AG04449 (cell line): Measurements from ENCODE around the gene UBXN7.
"Not testable (repeated sequence)": the region's sequence is repeated elsewhere in the genome, so short reads cannot be mapped to it uniquely, and the experiment has no call there.

Experiments
- CTCF ChIA-PET: fragments of 350-600 bp; formaldehyde crosslinking; extraction: SDS; loops from one replicate; lab custom pipeline; 2021; ENCODE audit warnings: antibody characterized with exemption; lab: Yijun Ruan, JAX
- POLR2A ChIA-PET: fragments of 400-600, 350-600 bp; formaldehyde crosslinking; extraction: SDS; loops from one replicate; lab custom pipeline; 2020; ENCODE audit warnings: antibody characterized with exemption, inconsistent platforms; lab: Yijun Ruan, JAX
- DNase-seq: peaks from one replicate; pipeline ENCODE4 v3.0.0-alpha.2; 2010; ENCODE audit warnings: low read depth, low spot score
- H3K4me3 ChIP-seq: 2 replicates; pipeline ENCODE4 v1.5.1; 2011; ENCODE audit warnings: low read depth, mild to moderate bottlenecking, control low read depth, low read length
- TF ChIP-seq, protein P1 (sequence below): IDR thresholded peaks from one replicate; pipeline ENCODE4 v1.5.1; 2011; ENCODE audit warnings: mild to moderate bottlenecking, moderate library complexity, low read length, control low read depth, inconsistent platforms; ENCODE audit not compliant: insufficient read depth; ENCODE audit errors: missing control alignments

The UBXN7 gene

DNA sequence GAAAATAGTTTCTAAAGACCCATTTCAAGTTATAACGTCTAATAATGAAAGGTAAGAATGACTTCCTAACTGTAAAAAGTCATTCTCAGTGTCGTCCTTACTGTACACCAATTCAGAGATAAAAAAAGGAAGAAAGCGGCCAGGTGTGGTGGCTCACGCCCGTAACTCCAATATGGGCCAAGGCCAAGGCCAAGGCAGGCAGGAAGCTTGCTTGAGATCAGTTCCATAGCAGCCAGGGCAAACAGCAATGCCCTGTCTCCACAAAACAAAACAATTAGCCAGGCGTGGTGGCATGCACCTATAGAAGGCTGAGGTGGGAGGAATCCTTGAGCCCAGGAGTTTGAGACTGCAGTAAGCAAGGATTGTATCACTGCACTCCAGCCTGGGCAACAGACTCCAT is 31.9 kb downstream of the UBXN7 start:
- ChIA-PET POLR2A (no interaction called here), CTCF (interaction anchor here (0.7 kb wide), 1 partner anchor 127 kb away, joined by 3 read pairs; no protein-coding TSS in a partner anchor)
- DNase-seq, result no peak
- H3K4me3 ChIP-seq, result no peak overlapping the region
- TF ChIP-seq, protein P1, sequence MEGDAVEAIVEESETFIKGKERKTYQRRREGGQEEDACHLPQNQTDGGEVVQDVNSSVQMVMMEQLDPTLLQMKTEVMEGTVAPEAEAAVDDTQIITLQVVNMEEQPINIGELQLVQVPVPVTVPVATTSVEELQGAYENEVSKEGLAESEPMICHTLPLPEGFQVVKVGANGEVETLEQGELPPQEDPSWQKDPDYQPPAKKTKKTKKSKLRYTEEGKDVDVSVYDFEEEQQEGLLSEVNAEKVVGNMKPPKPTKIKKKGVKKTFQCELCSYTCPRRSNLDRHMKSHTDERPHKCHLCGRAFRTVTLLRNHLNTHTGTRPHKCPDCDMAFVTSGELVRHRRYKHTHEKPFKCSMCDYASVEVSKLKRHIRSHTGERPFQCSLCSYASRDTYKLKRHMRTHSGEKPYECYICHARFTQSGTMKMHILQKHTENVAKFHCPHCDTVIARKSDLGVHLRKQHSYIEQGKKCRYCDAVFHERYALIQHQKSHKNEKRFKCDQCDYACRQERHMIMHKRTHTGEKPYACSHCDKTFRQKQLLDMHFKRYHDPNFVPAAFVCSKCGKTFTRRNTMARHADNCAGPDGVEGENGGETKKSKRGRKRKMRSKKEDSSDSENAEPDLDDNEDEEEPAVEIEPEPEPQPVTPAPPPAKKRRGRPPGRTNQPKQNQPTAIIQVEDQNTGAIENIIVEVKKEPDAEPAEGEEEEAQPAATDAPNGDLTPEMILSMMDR, result no peak

DNA sequence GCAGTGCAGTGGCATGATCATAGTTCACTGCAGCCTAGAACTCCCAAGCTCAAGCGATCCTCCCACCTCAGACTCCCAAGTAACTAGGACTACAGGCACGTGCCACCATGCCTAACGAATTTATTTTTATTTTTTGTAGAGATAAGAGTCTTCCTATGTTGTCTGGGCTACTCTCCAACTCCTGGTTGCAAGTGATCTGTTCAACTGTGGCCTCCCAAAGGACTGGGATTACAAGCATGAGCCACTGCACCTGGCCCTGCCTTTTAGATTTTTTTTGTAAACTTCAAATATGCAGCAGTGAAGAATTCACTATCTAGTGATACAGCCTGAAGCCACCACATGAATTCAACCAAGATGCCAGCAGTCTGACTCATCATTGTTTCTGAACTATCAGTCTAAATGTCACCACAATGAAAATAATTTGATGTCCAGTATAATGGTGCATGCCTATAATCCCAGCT is 32.7 kb downstream of the UBXN7 start:
- H3K4me3 ChIP-seq, result no peak overlapping the region
- DNase-seq, result no peak
- ChIA-PET CTCF (interaction anchor here (1.5 kb wide), 1 partner anchor 10 kb away, joined by 6 read pairs; no protein-coding TSS in a partner anchor), POLR2A (no interaction called here)
- TF ChIP-seq, protein P1, result no peak

GRCh38 chr3:196398782-196399181 is 33.4 kb downstream of the UBXN7 start:
- TF ChIP-seq, protein P1, result no peak
- POLR2A ChIA-PET, result no interaction called here
- H3K4me3 ChIP-seq, result no peak overlapping the region
- CTCF ChIA-PET, result interaction anchor here (1.5 kb wide), 1 partner anchor 9 kb away, joined by 6 read pairs; no protein-coding TSS in a partner anchor
- DNase-seq, result no peak

- no peak overlapping the region for H3K4me3 ChIP-seq
- DNase-seq, result no peak
- ChIA-PET POLR2A (no interaction called here), CTCF (interaction anchor here (1.5 kb wide), 1 partner anchor 8 kb away, joined by 6 read pairs; no protein-coding TSS in a partner anchor)
- TF ChIP-seq, protein P1, result no peak
Measured at GRCh38 chr3:196397941-196398340, 34.3 kb downstream of the UBXN7 start.

DNA sequence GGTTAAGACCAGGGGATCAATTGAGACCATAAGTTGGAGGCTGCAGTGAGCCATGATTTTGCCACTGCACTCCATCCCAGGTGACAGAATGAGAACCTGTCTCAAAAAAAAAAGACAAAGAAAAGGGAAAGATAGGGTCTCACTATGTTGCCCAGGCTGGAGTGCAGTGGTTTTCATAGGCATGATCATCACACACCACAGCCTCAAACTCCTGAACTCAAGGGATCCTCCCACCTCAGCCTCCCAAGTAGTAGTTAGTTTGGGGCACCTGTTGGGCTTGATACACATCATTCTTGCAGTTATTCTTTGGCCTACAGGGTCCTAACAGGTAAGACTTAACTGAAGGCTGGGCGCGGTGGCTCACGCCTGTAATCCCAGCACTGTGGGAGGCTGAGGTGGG is 42.1 kb downstream of the UBXN7 start:
- ChIA-PET CTCF (interaction anchor here (1.5 to 2.0 kb wide), 3 partner anchors 9 to 138 kb away, joined by 4 to 6 read pairs (median 5); no protein-coding TSS in a partner anchor), POLR2A (no interaction called here)
- H3K4me3 ChIP-seq, result no peak overlapping the region
- DNase-seq, result no peak
- TF ChIP-seq, protein P1, result no peak

GRCh38 chr3:196388956-196389355 is 43.3 kb downstream of the UBXN7 start:
- POLR2A ChIA-PET, result no interaction called here
- TF ChIP-seq, protein P1, result no peak
- CTCF ChIA-PET, result interaction anchor here (1.3 to 2.0 kb wide), 4 partner anchors 10 to 140 kb away, joined by 3 to 6 read pairs (median 4); no protein-coding TSS in a partner anchor
- no peak for DNase-seq
- no peak overlapping the region for H3K4me3 ChIP-seq

DNA sequence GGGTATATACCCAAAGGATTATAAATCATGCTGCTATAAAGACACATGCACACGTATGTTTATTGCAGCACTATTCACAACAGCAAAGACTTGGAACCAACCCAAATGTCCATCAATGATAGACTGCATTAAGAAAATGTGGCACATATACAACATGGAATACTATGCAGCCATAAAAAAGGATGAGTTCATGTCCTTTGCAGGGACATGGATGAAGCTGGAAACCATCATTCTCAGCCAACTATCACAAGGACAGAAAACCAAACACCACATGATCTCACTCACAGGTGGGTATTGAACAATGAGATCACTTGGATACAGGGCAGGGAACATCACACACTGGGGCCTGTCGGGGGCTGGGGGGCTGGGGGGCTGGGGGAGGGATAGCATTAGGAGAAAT is 44.3 kb downstream of the UBXN7 start:
- POLR2A ChIA-PET, H3K4me3 ChIP-seq, DNase-seq: not testable (repeated sequence)
- CTCF ChIA-PET, result interaction anchor here (1.3 to 2.0 kb wide), 2 partner anchors 134 to 141 kb away, joined by 3 to 5 read pairs; no protein-coding TSS in a partner anchor

DNA sequence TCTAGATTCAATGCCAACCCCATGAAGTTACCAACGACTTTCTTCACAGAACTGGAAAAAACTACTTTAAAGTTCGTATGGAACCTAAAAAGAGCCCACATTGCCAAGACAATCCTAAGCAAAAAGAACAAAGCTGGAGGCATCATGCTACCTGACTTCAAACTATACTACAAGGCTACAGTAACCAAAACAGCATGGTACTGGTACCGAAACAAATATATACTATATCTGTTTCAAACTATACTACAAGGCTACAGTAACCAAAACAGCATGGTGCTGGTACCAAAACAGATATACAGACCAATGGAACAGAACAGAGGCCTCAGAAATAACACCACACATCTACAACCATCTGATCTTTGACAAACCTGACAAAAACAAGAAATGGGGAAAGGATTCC is 45.4 kb downstream of the UBXN7 start:
- CTCF ChIA-PET, POLR2A ChIA-PET, H3K4me3 ChIP-seq, DNase-seq: not testable (repeated sequence)

- DNase-seq, H3K4me3 ChIP-seq, POLR2A ChIA-PET, CTCF ChIA-PET: not testable (repeated sequence)
Measured at GRCh38 chr3:196386034-196386433, 46.2 kb downstream of the UBXN7 start.

- DNase-seq, H3K4me3 ChIP-seq, POLR2A ChIA-PET, CTCF ChIA-PET: not testable (repeated sequence)
Measured at GRCh38 chr3:196385446-196385845, 46.8 kb downstream of the UBXN7 start.
